H1 (cell line): ENCODE data around the gene TMEM106C. TPM values are rescaled to one million over a fixed set of nuclear protein-coding genes. Genes with fewer than 3 reads are reported as not detected.

Experiments used
- CHD7 ChIP-seq: fragments of 300-600 bp; sonication (generic); IDR thresholded peaks from 2 replicates; pipeline ENCODE4 v1.7.1; 2012; ENCODE audit warnings: low read length, moderate library complexity, mild to moderate bottlenecking, inconsistent platforms; ENCODE audit not compliant: insufficient replicate concordance
- FOSL1 ChIP-seq: IDR thresholded peaks from 2 replicates; pipeline ENCODE4 v1.6.1; 2011; ENCODE audit warnings: mild to moderate bottlenecking, low read depth, low read length, moderate library complexity; ENCODE audit not compliant: insufficient read depth
- GTF2F1 ChIP-seq: IDR thresholded peaks from 2 replicates; pipeline ENCODE4 v1.6.1; 2012; ENCODE audit warnings: low read depth, low read length, improper control_type of control experiment, borderline replicate concordance
- RAD21 ChIP-seq, 2 experiments: IDR thresholded peaks in 1 of 2; conservative IDR thresholded peaks in 1 of 2; 2 replicates each; pipeline ENCODE4 v1.6.1; 2011; ENCODE audit warnings: low read depth in 2 of 2, low read length in 2 of 2, improper control_type of control experiment in 1 of 2, inconsistent platforms in 1 of 2, mild to moderate bottlenecking in 1 of 2, moderate library complexity in 1 of 2
- SP4 ChIP-seq: IDR thresholded peaks from 2 replicates; pipeline ENCODE4 v1.6.1; 2012; ENCODE audit warnings: low read length, inconsistent platforms
- polyA plus RNA-seq, 7 experiments: library from polyadenylated mRNA; depleted of rRNA in 3 of 7; stranded (reverse) in 5 of 7; unstranded in 2 of 7; fragments of >200 nt in 5 of 7; fragments of 200-250 nt in 2 of 7; gene quantifications; 1 replicate in 5 of 7; 2 replicates in 1 of 7; 4 replicates in 1 of 7; pipeline versions ENCODE4 v1.2.1 to v1.2.3, GENCODE V29; 2011 to 2013; ENCODE audit warnings: missing spikeins in 2 of 7, mixed read lengths in 2 of 7
- total RNA-seq: library from RNA; stranded (reverse); fragmentation: NEBNext Ultra II Directional; extraction: Animal tissue kit (Norgen Biotek cat#: 25700); gene quantifications from 2 replicates; pipeline ENCODE4 v1.2.1, GENCODE V29; 2021

TMEM106C gene
- total and polyA plus RNA-seq, 2 of the 8 experiments (the other 6 are each of a cell fraction or from before 2014, with no cell fraction given), result 36.6 to 45.3 TPM

DNA sequence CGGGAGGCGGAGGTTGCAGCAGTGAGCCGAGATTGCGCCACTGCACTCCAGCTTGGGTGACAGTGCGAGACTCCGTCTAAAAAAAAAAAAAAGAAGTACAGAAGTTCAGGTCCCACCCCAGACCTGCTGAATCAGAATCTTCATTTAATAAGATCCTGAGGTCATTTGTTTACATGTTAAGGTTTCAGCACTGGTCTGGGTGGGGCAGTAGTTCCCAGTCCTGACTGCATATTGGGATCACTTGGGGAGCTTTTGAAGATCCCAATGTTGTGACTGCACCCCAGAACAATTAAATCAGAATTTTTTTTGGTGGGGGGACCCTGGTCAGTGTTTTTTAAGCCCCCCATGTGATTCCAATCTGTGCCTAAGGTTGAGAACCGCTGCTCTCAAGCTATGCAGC, 52.6 kb downstream of the TMEM106C start (continued):
- TF ChIP-seq CHD7 (no peak), RAD21 (IDR thresholded peaks at IDR 0.05 in 1 of 2, conservative IDR thresholded peaks at IDR 0.05 in 1 of 2; ENCODE audit: low read depth in 2 of 2, low read length in 2 of 2) (no peak), FOSL1 (no peak), GTF2F1 (no peak), SP4 (no peak)
